HK-2 (cell line): ENCODE data around the gene SRPRB.

Experiments used
- DNase-seq: peaks from one replicate; pipeline ENCODE4 v3.0.0-alpha.2; 2018; ENCODE audit not compliant: unreplicated experiment

The SRPRB gene

DNA sequence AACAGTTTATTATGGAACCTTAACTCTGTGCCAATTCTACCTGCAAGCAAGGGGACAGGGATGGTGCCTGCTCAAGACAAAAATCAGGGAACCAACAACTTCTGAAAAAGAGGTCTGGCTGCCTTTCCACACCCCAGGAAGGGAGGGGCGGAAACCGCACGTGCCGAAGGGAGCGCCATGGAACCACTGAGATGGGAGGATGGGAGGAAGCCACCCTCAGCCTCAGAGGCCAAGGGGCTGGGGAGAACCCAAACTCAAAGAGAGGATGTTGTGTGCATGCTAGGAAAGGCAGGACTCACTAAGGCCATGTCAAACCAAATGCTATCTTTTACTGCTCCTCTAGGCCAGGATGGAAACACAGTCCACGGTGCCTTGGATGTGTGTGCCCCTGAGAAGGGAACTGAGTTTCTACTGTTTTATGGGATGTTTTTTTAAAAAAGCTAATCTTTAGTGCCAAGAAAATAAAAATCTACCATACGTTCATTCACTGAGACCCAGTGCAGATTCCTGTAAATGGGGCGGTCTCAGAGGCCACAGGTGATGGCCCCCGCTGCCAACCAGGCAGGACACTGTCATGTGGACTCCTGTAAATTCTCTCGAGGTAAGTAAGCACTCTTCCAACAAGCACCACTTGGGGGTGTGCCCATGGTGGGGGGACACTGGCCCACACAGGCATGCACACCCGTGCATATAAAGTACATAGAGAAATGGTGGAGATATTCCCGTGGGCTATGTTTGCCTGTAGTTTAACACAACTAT, 20.5 kb downstream of the SRPRB start:
- no peak for DNase-seq

DNA sequence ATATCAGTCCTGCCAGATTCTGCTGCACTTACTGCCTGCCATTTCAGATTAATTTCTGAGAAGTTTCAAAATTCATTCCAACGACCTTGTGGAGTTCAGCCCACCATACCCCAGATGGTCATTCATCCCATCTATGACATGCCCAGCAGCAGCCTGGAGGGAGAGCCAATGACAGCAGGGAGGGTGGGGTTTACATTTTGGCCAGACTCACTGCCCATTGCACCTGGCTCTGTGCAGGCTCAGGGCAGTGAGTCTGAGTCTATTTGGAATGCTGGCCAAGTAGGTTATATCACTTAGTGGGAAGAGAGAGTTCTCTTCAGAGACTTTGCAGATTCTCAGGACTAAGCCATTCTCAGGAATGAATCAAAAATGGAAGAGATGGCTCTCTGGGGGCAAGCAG, 21.5 kb downstream of the SRPRB start:
- no peak for DNase-seq

DNA sequence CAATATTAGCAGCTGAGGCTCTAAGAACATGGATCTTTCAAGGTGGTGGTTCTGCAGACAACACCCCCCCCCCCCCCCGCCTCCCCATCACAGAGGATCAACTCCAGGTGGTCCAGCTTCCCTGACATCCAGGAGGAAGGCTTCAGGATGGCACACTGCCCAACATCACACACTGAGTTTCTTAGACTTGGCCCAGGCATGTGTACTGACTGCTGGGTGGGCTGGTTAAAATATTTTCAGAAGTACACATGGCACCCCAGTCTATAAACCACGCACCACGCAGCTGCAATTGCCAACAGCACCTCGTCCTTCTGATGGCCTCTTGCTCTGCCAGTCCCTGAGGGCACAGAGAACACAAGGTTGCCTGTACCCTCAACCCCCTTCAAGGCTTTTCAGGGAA, 22.1 kb downstream of the SRPRB start:
- DNase-seq, result no peak

DNA sequence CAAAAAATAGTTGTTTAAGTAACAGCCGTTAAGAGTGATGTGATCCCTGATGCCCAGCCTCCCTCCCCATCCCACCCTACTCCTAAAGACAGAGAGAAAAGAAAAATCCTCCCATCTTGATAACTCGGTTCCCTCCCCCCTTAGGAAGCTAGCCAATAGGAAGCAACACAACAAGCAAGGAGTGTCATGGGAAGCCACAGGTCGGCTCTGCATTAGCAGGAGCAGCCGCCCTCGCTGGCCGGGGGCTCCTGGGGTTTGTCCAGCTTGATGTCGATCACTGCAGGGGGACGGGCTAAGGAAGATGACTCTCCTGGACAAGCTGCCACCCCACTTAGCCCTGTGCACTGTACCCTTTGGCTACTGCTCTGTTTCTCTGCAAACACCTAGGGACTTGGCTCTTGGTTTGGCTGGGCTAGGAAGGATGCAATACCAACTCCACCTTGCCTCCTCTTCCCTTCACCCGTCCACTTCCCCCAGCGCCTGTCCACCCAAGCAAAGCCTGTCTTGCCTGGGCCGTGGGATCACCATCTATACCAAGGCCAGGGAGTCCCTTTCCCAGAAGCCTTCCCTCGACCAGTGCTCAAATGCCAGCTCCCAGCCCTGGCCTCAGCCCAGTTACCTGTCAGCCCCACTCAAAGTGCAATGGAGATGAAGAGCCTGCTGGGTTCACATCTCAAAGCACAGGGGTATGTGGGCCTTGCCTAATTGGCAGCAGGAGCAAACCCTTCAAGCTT, 23.1 kb downstream of the SRPRB start:
- DNase-seq, result no peak

DNA sequence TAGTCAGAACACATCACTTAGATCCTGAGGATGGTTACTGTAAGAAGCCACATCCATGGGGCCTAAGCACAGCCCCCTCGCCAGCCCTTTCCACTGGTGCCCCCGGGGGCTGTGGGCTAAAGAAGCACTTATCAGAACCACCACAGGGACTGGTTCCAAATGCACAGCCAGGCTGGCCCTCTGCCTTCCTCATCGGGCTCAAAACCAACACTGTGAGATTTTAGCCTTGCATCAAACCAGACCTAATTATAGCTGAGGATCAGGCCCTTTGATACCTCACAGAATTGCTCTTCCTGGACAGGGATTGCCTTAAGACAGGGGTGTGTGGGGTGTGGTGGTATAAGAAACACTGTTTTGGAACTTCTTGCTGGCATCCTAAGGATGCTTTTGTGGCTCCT, 23.7 kb downstream of the SRPRB start:
- no peak for DNase-seq

DNA sequence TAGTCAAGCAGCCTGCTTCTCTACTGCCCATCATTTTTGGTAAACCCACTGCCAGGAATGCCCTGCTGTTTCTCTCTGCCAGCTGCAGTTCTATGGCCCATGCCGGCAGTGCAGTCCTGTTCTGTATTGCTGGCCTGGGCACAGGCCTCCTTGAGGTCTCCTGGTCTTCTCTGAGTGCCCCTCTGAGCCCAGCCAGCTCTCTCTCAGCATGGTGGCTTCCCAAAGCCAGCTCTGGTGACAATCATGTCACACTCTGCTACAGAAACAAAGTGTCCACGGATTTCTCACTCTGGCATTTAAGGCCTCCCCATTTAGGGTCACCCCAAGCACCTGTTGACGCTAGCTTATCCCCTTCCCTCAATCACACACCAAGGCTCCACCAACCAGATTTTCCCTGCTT, 24.5 kb downstream of the SRPRB start:
- DNase-seq, result no peak

DNA sequence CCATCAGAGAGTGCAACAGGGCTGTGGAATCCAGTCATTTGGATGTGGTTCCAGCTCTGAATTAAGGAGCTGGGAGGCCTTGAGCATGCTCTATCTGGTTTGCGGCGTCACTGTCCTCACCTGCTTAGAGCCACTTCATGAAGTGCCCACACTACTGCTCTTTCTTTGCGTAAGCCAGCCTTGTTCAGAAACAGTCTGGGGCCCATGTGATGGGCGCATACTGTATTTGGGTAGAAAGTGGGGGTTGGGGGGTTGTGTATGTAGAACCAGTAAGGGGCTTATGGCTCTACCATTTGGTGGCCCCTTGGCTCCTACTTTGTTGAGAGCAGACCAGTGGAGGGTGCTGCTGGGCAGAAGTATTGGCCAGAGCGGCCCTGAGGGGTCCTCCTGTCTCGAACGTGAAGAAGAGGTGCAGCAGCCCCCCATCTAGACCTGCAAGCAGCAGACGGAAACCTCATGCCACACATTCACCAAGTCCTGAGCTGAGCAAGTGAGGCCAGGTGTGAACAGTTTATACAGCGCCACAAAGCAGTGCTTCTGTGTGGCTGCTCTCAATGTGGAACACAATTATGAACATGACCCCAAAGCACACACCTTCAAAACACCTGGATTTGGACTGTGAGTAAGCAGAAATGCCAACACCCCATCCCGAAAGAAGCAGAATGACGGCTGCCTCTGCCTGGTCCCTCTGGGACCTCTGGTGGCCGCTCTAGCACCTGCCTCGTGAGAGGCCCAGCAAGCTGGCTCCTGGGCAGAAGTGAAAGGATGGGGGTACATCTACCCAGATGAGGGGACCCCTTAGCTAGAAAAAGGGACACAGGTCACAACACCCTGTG, 26.6 kb downstream of the SRPRB start:
- DNase-seq, result no peak

DNA sequence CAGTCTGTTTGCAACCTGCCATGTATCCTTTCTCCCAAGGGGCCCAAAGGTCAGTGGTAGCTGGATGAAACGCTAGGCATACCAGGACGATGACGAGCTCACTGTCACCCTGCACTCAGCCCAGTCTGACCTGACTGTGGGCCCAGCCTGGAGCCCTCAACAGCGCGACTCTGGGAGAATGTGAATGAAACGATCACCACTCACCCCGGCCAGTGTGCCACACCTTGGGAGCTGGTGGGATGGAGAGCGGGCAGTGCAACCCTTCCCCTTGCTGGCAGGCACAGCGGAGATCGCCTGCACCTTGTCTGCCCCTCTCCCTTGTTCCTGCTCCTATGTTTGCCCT, 27.2 kb downstream of the SRPRB start:
- no peak for DNase-seq

DNA sequence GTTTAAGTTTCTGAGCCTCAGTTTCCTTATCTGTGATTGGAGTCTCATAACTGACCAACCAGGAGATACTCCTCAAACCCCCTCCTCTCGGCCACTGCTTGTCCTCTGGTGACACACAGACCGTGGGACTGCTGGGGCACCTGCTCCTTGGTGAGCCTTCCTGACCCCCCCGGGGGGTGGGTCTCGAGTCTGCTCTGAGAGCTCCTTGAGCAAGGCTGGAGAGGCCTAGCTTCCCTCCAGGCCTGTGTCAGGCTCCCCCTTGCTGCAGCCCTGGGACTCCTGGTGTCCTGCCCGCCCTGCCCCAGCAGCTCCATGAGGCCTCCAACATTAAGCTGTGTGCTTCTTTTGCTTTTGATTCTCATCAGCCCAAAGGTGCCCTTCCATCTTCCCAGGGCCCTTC, 27.7 kb downstream of the SRPRB start:
- no peak for DNase-seq

DNA sequence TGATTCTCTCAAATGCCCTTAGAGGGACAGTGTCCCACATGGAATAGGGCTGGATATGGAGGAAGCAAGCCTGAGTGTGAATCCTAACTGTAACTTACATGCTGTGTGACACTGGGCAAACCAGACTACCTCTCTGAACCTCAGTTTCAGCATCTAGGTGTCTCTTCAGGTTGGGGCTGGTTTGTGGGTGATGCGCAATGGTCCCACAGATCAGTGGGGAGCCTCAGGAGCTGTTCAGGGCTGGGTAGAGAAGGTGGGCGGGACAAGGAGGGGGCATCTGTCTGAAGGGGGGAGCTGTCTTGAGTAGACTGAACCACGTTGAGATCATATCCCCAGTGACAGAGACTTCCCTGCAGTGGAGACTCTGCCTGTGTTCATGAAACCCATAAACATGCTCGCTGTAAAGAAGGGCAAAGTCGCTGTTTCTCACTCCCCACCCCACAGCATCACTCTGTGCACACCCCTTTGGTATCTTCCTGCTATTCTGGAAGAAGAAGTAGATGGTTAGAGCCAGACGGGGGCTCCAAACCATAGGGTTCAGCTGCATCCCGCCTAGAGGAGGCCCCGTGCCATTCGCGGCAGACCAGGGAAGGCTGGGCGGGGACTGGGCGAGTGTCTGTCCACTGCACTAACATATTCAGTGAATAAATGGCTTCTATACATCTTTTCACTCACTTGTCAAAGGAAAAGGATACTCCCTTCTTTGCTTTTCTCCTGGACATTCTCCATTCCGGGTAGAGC, 28.4 kb downstream of the SRPRB start:
- no peak for DNase-seq

DNA sequence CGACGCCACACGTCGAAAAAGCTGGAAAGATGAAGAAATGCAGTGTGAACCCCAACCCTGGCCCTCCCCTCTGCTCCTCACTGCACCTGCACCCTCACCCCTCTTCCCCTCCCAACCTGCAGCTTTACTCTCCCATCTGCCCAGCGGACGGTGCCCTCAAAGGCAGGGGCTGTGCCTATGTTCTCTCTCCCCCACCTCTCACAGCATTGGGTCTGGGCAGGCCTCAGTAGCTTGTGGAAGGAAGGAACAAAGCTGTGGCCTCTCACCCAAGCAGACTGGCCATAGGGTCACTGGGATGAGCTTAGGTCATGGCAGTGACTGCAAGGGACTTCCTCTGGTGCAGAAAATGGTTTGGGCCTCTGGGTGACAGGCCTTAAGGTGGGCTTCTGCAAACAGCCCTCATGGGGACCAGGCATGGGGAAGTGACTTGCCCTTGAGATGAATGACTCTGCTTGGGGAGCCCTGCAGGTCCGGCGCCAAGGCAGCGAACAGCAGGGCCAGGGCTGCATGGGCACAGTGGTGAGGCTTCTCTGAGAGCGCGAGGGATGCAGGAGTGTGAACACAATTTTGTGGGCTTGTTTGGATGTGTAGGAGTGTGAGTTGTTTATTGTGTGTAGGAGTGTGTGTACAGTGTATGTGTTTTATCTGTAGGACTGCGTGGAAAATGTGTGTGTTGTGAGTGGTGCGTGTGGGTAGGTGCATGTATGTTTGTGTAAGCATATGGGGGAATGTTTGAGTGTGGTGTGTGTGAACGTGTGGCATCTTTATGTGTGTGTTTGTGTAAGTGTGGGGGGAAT, 29.2 kb downstream of the SRPRB start:
- no peak for DNase-seq

DNA sequence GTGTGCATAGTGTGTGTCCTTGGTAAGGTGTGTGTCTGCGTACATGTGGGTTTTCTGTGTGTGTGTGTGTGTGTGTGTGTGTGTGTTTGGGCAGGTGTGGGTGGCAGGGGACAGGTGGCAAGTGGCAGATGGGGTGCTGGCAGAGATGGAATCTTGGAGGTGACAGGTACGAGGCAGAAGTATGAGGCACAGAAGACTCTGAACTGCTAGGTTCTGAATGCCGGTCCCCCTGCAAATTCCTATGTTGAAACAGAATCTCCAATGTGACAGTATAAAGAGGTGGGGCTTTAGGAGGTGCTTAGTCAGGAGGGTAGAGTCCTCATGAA, 29.8 kb downstream of the SRPRB start:
- DNase-seq, result no peak

DNA sequence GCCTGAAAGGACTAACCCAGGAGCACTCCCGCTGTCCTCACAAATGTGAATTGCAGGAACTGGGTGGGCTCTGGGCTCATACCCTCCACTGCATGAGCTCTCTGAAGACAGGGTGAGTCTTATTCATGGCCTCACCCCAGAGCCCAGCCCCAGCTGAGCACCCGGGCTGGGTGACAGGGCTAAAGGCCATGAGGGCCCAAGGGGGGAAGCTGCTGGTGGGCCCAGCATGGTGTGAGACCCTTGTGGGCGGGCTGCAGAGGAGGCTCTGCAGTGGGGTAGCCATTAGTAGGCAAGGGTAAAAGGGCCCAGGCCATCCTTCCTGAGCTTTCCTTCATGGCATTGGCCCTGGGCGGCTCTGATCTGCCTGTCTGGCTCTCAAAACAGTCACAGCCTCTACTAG, 30.3 kb downstream of the SRPRB start:
- DNase-seq, result no peak

DNA sequence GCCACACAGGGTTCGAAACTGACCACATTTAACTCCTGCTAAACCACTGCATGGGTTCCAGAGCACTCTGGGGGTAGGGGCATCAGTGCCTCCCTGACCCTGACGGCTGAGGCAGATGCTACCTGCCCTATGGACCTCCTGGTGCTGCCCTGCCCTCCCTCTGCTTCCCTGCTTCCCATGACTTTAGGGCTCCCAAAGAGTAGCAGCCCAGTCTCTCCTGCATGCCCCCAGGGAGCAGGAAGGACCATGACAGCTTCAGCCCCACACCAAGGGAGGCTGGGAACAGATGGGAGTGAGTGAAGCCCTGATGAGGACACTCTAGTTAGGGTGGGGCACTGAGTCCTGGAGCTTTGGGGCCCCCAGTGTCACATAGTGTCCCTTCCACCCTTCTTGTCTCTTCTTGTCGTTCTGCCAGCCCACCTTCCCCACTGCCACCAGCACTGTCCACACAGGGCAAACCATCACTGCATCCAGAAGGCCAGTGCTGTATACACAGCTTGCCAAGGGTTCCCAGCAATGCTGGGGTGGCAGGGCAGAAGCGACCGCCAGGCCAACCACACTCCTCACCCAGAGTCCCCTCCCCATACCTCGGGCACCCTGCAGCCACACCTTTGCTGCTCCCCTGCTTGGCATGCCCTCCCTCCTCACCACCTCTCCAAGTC, 31.0 kb downstream of the SRPRB start:
- no peak for DNase-seq

DNA sequence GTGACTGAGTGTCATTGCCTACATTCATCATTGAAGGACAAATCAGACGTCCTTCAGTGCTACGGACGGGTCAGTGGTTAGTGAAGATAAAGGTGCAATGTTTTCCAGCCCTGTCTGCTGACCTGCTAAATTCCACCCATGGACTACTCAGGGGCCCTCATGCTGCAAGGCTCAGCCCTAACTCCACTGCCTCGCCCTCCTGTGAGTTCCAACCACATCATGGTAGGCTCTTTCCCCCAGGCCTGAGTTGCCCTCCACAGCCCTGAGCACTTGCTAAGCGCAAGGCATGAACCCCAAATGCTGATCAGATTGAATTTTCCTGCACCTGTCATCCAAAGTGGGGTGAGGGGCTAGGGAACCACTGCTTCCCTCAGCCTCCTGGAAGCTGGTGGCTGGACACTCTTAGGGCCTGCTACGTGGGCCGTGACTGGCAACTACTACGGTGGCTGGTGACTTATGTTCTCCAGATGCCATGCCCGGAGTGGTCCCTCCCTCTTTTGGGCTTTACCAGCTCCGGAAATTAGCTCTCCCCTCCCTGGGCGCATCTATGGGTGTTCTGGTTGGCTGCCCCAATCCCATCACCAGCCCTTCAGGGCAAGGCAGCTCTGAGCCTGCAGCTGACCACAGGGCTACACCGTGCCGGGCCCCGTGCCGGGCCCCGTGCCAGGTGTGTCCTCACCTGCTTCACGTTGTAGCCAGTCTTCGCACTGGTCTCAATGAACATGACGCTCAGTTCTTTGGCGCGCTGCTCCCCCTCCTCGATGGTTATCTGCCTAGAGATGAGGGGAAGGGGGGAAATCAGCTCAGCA, 32.1 kb downstream of the SRPRB start:
- no peak for DNase-seq

DNA sequence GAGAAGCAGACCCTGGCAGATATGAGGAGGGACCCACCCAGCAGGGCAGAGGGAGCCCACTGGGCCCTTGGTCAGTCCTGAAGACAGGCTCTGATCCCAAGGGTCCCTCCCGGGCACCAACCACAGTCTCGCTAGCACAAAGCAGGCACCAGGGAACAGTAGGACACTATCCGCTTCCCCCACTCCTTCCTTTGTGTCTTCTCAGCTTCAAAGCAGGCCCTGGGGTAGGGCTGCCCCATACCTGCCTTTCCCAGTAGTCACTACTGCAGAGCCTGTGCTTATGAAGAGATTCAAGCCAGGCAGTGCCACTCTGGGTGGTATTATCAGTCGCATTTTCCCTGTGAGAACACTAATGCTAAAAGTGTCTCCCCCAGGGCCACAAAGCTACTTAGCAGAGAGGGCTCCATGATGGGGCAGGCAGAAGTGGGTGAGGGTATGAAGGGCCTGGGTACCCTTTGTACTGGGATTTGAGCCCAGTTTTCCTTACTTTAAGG, 32.7 kb downstream of the SRPRB start:
- DNase-seq, result no peak

DNA sequence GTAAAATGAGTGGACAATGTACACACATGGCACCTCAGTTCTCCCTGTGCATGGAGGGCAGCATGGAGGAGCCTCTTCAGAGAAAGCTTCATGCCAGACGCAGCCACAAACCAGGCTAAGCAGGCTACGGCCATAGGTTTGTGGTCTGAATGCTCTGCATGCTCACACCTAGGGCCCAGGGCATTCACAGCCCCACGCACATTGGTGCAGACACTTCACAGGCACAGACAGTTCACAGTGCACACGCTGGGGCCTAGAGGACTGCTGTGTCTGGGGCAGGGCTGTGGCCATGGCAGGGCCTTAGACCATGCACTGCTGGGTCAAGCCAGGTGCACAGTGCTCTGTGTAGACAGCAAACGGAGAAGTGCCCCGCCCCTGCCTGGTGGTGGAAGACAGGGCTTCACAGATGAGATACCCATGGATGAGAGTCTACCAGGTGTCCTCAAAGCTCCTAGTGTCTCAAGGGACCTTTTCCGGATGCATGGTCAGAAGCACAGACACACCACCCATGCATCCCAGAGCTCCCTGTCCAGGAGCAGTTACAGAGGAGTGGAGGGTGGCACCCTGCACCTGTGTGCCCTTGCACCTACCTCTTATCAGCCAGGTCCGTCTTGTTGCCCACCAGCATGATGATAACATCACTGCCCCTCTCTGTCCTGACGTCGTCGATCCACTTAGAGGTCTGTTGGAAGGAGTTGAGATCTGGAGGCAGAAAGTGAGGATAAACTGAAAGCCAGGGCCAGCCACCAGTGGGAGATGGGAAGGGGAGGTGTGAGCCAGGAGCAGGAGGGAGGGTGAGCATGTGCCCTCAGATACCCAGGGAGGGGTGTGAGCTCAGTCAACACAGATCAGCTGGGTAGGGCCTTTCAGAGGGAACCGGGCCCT, 33.5 kb downstream of the SRPRB start:
- DNase-seq, result no peak

DNA sequence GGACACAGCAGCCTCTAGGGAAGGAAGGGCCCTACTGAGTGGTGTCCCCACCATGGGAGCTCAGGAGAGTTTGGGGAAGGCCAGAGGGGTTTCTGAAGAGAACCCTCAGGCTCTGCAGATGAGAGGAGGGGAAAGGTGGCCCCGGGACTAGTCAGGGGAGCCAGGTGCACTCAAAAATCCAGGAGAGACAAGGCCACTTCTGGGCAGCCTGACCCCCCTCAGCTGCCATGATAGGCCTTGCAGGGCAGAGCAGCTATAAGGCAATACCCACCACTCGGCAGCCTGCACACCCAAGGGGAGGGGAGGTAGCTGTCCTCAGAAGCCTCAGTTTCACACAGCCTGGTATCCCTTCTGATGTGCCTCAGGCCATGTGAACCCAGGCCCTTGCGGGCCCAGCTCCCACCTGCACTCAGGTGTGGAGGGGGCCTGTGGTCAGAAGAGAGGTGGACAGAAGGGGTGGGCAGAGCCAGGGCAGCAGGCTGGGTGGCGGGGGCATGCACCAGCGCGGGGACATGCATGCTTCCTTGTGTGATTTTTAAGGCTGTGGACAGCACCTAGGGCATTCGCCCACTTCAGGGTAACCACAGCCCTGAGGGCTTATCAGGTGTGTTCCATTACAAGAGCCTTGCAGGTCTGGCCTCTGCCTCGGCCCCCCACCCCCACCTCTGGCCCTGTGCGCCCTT, 34.6 kb downstream of the SRPRB start:
- DNase-seq, result no peak
